Measurements from ENCODE around the gene ATP5MG.

The ATP5MG gene

DNA sequence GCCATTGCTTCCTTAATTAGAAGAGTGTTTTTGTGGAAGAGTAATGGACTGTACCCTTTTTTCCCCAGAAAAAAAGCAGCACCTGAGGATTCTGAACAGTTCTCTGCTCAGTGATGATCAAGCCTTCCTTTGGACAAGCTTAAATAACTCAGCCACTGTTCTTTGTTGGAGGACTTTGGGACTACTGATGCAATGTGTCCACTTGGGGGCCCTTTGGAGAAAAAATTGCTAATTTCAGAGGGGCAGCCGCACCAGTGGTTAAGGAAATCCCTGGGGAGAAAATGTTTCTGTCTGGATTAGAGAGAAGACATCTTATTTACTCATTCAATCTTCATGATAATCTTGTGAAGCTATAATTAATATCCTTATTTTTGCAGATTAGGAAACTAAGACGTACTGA lies 29.6 kb downstream of the ATP5MG start:
- H3K27ac Mint-ChIP-seq, result no peak overlapping the region
- H3K36me3 Mint-ChIP-seq, result no peaks in the 10 kb centered on the region
- ATAC-seq, result no peak
- no peaks in the 10 kb centered on the region for H3K27me3 Mint-ChIP-seq
- H3K9me3 Mint-ChIP-seq, result no peaks in the 10 kb centered on the region
- peaks cover 27% of the 10 kb centered on the region for H3K4me1 Mint-ChIP-seq
- no peak overlapping the region for H3K4me3 Mint-ChIP-seq

DNA sequence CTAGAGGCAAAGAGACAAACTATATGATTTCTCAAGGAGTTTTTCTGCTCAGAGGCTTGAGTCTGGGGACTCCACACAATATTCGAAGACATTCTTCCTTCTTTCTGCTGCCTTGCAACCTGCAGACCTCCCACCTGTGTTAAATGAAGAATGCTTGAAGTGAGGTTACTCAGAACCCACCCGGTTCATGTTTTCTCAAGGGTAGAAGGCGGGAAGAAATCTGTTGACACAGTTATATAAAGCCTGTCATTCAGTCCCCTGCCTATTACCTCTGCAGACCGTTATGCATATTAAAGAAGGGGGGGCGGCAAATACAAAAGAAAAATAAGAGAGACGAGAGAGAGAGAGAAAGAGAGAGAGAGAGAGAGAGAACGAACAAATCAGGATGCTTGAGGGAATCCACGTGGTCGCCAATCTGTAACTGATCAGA lies 32.7 kb downstream of the ATP5MG start:
- ATAC-seq, result no peak
- Mint-ChIP-seq H3K27me3 (no peaks in the 10 kb centered on the region), H3K4me1 (peaks cover 38% of the 10 kb centered on the region), H3K4me3 (peak overlapping the region; percentile 97), H3K36me3 (no peaks in the 10 kb centered on the region), H3K9me3 (no peaks in the 10 kb centered on the region), H3K27ac (no peak overlapping the region)

DNA sequence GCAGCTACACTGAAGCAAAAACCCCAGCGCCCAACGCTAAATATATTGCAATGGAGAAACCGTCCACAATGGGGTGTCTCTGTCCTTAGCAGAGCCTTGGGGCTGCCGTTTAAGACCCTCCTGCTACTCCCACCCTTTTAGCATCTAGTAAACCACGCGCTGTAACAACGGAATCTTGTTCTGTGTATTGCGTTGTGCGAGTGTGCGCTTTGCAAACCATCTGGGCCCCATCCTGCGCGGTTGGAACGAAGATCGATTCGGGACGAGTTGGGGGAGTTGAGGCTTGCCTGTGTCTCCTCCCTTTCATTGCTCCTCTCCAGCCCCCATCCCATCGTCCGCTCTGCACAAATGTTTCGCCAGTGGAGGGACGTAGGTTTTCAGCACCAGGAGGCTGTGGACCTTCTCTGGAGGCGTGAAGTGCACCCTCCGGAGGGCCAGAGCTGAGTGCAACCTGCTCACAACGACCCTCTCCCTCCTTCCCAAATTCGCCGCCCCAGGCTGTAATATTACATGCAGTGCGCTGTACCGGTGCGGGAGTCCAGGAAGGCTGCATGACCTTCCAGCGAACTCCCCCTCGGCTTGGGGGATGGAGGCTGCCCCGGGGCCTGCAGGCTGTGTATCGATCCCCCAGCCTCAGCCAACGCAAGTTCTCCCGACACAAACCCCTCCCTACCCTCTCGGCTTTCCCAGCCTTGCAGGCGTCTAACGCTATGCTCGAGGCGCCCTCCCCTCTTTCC lies 33.3 kb downstream of the ATP5MG start:
- Mint-ChIP-seq H3K36me3 (no peaks in the 10 kb centered on the region), H3K27ac (peak overlapping the region; percentile 93), H3K27me3 (no peaks in the 10 kb centered on the region), H3K4me1 (peaks cover 43% of the 10 kb centered on the region), H3K4me3 (peak overlapping the region; percentile 97), H3K9me3 (no peaks in the 10 kb centered on the region)
- ATAC-seq, result no peak

DNA sequence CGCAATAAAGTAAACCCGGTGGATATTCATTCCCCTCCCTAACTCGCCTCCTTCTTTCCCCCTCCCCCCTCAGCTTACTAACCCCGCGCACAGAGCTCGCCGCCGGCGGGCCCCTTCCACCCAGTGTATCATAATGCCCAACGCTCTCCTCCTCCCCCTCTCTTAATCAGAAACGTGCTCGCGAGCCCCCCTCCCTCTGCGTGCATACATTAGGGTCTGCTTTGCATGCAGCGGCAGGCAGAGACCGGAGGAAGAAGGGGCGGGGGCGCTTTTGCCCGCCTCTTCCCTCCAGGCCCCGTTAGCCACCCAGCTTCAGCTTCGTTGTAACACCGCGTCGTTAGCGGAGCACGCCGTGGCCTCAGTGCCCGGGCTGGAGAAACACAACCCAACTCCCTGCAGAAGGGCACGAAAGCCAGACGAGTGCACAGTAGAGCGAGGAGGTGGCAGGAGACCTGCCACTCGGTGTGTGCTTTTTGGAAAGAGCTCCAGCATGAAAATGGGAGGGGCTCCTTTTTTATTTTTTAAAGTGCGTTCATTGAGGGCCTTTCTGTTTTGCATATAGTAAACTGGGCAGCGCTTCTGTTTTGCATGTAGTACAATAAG lies 34.0 kb downstream of the ATP5MG start:
- H3K36me3 Mint-ChIP-seq, result no peaks in the 10 kb centered on the region
- H3K27me3 Mint-ChIP-seq, result no peaks in the 10 kb centered on the region
- H3K9me3 Mint-ChIP-seq, result no peaks in the 10 kb centered on the region
- peak overlapping the region; percentile 97 for H3K4me3 Mint-ChIP-seq
- peak; percentile 56 for ATAC-seq
- peaks cover 50% of the 10 kb centered on the region for H3K4me1 Mint-ChIP-seq
- H3K27ac Mint-ChIP-seq, result peak overlapping the region; percentile 93

DNA sequence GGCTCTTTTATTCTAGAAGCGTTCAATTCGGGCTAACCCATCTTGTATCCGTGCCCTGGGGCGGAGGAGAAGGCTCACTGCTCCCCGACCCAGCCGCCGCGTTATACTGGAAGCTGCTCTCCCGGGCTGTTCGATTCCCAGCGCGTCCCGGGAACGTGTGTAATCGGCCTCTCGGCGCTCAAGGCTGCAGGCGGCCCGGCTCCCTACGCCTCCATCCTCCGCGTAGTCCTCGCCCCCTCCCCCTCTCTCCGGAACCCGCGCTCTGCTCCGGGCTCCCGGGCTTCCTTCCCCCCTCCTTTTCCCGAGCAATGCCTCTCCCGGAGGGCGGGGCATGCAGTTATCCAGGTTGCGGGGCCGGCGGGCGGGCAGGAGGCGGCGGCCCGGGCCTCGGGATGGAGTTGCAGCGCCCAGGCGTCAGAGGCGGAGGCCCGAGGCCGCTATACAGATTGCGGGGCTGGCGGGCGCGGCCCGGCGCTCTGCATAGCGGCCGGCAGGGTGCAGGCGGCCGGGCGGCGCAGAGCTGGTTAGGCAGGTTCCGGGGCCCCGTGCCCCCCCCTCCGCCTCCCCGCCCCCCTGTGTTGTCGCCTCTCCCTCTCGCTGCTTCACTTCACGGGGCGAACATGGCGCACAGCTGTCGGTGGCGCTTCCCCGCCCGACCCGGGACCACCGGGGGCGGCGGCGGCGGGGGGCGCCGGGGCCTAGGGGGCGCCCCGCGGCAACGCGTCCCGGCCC lies 34.7 kb downstream of the ATP5MG start, which contains the start of gene KMT2A:
Gene KMT2A (plus strand): TSS at position 600 of the 732 bp plus-strand sequence. CDS start 21 bp downstream, at position 621.
- ATAC-seq, result peak; percentile 86
- Mint-ChIP-seq H3K9me3 (no peaks in the 10 kb centered on the region), H3K27ac (peak within 1 kb of the TSS; percentile 93), H3K36me3 (no peaks in the 10 kb centered on the region), H3K27me3 (no peaks in the 10 kb centered on the region), H3K4me1 (peaks cover 56% of the 10 kb centered on the region), H3K4me3 (peak within 1 kb of the TSS; percentile 97)

DNA sequence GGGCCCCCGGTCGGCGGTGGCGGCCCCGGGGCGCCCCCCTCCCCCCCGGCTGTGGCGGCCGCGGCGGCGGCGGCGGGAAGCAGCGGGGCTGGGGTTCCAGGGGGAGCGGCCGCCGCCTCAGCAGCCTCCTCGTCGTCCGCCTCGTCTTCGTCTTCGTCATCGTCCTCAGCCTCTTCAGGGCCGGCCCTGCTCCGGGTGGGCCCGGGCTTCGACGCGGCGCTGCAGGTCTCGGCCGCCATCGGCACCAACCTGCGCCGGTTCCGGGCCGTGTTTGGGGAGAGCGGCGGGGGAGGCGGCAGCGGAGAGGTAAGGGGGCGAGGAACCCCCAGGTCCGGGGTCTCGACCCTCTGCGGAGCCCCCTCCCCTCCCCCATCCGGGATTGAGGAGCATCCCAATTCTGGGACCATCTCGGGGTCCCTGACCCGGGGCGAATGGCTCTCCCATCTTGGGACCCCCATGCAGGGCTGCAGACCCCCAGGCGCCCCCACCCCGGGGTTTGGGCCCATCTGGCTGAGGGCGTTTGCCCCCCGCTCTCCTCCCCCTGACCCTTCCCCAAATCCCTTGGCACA lies 35.3 kb downstream of the ATP5MG start:
- Mint-ChIP-seq H3K36me3 (no peaks in the 10 kb centered on the region), H3K27me3 (no peaks in the 10 kb centered on the region), H3K4me3 (peak overlapping the region; percentile 88), H3K27ac (peak overlapping the region; percentile 93), H3K4me1 (peaks cover 62% of the 10 kb centered on the region), H3K9me3 (no peaks in the 10 kb centered on the region)
- peak; percentile 40 for ATAC-seq

DNA sequence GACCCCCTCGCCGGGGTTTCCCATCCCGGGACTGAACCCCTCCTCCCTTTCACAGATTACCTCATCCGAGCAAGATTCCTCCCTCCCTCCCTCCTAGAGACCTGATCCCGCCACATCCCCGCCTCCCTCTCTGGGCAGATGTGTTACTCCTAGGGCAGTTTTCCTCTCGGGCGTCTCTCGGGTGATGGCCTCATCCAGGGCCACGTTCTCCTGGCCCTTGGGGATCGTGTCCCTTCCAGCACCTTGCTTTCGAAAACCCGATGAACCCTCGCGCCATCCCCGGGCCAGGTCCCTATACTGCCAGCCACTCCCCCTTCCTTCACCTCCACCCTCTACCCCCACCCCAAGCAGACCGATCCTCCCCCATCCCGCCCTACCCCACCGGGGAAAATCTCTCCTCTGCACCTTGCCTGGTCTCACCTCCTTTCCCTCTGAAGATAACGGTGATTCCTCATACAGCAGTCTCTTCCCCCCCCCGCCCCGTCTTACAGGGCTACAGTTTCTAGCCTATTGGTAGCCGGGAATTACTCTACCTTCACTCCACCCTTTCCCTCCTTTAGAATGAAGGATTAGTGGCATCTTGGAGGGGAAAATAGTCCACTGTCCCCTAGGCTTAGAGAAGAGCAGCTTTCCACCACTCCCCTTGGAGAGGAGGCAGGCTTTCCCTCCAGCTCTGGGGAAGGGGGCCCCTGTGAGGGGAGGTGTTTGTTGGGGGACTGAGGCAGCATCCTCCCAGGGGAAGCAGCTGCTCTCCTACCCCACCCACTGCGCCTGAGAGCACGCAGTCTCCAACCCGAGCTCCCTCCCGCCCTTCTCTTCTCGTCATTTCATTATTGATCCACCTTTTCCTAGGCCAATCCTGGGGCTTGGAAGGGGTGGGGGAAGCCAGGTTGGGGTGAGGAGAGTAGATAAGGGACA lies 36.1 kb downstream of the ATP5MG start:
- ATAC-seq, result no peak
- H3K27me3 Mint-ChIP-seq, result no peaks in the 10 kb centered on the region
- no peaks in the 10 kb centered on the region for H3K36me3 Mint-ChIP-seq
- H3K4me3 Mint-ChIP-seq, result peak overlapping the region; percentile 88
- H3K4me1 Mint-ChIP-seq, result peaks cover 70% of the 10 kb centered on the region
- no peaks in the 10 kb centered on the region for H3K9me3 Mint-ChIP-seq
- H3K27ac Mint-ChIP-seq, result peak overlapping the region; percentile 93

DNA sequence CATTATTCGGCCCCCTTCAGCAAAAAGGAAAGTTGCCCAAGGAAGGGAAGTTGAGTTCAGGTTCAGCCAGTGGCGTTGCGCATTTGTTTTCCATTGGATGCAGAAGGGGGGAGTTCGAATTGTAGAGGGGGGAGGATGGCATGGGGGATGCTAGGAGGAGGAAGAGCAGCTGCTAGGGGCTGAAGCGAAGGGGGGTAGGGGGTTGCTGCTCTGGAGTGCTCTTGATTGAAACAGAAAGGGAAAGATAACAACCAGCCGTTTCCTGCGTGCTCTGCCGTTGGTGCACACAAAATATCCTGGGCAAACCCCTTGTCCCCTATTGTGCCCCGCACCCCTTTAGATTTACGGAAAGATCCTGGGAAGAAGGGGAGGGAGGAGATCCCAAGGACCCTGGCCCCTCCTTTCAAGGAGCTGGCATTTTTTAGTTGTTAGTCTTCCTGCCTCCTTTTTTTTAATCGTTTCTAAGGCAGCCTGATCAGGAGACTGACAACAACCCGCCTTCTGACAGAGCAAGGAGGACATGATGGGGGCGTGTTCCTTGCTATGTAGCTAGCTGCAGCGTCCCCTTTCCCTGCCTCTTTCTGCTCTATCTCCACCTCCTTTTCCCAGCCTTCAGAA lies 37.0 kb downstream of the ATP5MG start:
- peak overlapping the region; percentile 88 for H3K4me3 Mint-ChIP-seq
- peaks cover 79% of the 10 kb centered on the region for H3K4me1 Mint-ChIP-seq
- no peak for ATAC-seq
- H3K27me3 Mint-ChIP-seq, result no peaks in the 10 kb centered on the region
- no peaks in the 10 kb centered on the region for H3K9me3 Mint-ChIP-seq
- no peaks in the 10 kb centered on the region for H3K36me3 Mint-ChIP-seq
- peak overlapping the region; percentile 93 for H3K27ac Mint-ChIP-seq

DNA sequence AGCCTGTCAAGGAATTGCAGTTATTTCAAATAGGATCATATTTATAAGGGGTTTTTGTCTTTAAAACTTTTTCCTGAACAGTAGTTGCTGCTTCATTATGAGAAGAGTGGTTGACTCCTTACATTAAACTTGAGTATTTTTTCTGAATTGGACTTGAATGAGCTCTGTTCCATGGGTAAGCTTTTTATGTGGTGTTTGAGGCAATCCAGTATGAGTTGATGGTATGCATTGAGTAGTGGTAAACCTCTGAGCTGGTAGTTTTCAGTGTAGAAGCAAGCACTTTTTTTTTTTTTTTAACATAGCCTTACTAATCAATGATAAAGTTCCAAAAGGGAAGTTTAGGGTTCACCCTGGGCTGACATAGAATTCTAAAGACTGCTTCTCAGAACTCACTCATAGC lies 38.2 kb downstream of the ATP5MG start:
- peaks cover 84% of the 10 kb centered on the region for H3K4me1 Mint-ChIP-seq
- ATAC-seq, result no peak
- H3K36me3 Mint-ChIP-seq, result no peaks in the 10 kb centered on the region
- no peaks in the 10 kb centered on the region for H3K27me3 Mint-ChIP-seq
- peak overlapping the region; percentile 40 for H3K27ac Mint-ChIP-seq
- no peaks in the 10 kb centered on the region for H3K9me3 Mint-ChIP-seq
- no peak overlapping the region for H3K4me3 Mint-ChIP-seq

DNA sequence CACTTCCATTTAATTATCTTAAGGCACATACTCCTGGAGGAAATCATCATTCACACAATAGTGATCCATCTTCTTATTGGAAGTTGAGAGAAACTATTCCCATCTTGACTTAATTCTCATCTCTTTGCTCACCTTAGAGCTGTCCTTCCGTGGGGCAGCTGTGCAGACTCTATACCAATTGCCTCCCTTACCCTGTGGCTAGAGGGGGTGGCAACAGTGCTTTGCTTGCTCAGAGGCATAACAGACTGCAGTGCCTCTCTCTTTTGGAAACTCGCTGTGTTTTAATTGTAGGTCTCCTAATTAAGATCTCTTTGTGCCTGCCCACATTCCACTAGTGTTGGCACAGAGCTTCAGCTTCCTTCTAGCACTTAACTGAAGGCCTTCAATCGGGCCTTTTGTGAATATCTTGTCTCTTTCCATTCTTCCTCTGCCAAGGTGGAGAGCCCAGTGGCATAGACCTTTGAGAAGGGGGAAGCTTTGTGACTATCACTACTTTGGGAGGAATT lies 40.4 kb downstream of the ATP5MG start:
- Mint-ChIP-seq H3K27me3 (no peaks in the 10 kb centered on the region), H3K9me3 (no peaks in the 10 kb centered on the region), H3K4me1 (peaks cover 97% of the 10 kb centered on the region), H3K27ac (no peak overlapping the region), H3K36me3 (peaks cover 12% of the 10 kb centered on the region), H3K4me3 (peak overlapping the region; percentile 6)
- no peak for ATAC-seq

DNA sequence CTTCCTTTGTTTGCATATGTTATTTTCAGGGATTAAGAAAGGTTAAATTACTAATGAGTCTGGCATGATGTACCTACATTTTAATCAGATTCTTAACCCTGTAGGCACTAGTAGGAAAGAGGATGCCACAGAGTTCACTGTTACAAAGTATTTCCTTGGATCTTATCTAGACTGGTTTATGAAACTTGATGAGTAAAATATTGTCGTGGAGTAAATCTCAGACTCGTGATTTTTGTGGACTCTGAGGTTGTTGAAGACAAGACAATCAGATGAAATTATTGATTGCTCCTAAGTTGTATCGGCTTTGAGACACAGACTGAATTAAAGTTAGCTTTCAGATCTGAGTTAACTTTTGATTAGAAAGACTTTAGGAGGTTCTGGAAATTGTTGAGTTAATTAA lies 40.9 kb downstream of the ATP5MG start:
- ATAC-seq, result no peak
- no peaks in the 10 kb centered on the region for H3K9me3 Mint-ChIP-seq
- no peak overlapping the region for H3K4me3 Mint-ChIP-seq
- no peaks in the 10 kb centered on the region for H3K27me3 Mint-ChIP-seq
- H3K4me1 Mint-ChIP-seq, result peaks cover 98% of the 10 kb centered on the region
- H3K27ac Mint-ChIP-seq, result peak overlapping the region; percentile 58
- peaks cover 16% of the 10 kb centered on the region for H3K36me3 Mint-ChIP-seq

DNA sequence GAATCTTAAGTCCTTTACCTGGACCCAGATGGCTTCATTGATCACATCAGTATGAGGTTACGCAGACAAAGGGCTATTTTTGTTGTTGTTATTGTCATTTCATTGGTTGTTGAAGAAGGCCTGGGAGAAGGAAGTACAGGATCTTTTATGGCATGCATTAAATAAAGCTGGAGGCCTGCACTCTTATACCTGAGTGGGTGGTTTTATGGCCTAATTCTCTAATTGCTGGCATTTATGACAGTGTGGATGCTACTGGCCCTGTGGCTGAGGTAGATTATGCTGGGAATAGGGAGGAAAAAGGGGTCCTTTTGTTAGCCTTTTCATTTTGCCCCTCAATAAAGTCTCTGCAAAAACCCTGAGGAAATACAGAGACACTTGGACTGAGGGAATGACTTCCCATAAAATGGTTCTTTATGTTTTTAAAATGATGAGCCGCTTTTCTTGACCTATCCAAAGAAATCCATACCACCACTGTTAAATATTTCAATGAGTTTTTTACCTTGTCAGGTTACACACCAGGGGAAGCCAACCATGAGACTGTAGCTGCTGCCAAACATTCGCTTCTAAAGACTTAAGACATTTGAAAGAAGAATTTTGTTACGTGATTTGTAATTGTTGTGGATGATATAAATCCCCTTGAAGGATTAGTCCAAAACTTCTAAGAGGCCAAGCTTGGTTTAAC lies 41.6 kb downstream of the ATP5MG start:
- H3K4me1 Mint-ChIP-seq, result peaks cover 98% of the 10 kb centered on the region
- no peaks in the 10 kb centered on the region for H3K27me3 Mint-ChIP-seq
- peak overlapping the region; percentile 22 for H3K4me3 Mint-ChIP-seq
- no peaks in the 10 kb centered on the region for H3K9me3 Mint-ChIP-seq
- H3K36me3 Mint-ChIP-seq, result peaks cover 22% of the 10 kb centered on the region
- peak overlapping the region; percentile 58 for H3K27ac Mint-ChIP-seq
- peak; percentile 63 for ATAC-seq

DNA sequence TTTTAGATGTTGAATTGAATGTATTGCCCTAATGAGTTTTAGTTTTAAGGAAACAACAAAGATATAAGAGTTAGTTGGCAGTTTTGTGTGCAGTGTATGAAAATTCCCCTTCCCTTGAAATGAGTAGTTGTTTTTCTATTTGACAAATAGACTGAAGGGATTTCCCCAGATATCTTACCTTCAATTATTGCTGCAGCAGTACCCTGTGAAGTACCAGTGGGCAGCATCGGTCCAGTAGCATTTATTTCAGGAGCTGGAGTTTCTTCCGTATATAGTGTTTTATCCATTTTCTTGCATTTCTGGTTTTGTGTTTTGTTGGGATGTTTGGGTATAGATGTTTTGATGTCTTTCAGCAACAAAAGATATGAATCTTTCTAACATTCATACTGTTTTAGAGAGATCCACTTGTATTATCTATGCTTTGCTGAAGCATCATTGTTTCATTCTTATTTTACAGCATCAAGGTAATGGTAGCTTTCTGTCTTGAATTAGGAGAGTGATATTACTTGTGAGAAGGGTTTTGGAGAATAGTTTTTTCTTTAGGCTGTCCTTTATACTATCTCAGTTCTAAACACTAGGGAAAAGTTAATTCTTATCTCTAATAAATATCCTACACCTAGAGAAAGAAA lies 42.3 kb downstream of the ATP5MG start:
- no peaks in the 10 kb centered on the region for H3K27me3 Mint-ChIP-seq
- H3K27ac Mint-ChIP-seq, result peak overlapping the region; percentile 58
- H3K4me3 Mint-ChIP-seq, result peak overlapping the region; percentile 22
- ATAC-seq, result peak; percentile 88
- H3K9me3 Mint-ChIP-seq, result no peaks in the 10 kb centered on the region
- peaks cover 22% of the 10 kb centered on the region for H3K36me3 Mint-ChIP-seq
- H3K4me1 Mint-ChIP-seq, result peaks cover 98% of the 10 kb centered on the region
